Parathyroid adenoma (tissue), 2 donors: ENCODE results near the gene CARM1.

Experiments
- H2AFZ ChIP-seq: fragments of 300-600 bp; sonication (generic); one replicate; pipeline ENCODE4 v1.7.0; 2017; ENCODE audit warnings: antibody characterized with exemption, mild to moderate bottlenecking
- H3K27ac ChIP-seq: fragments of 300-600 bp; sonication (generic); one replicate; pipeline ENCODE4 v1.7.0; 2017
- H3K27me3 ChIP-seq: fragments of 300-600 bp; sonication (generic); one replicate; pipeline ENCODE4 v1.7.0; 2017; ENCODE audit warnings: low read length; ENCODE audit not compliant: control insufficient read depth, insufficient read depth
- H3K36me3 ChIP-seq: fragments of 300-600 bp; sonication (generic); one replicate; pipeline ENCODE4 v1.7.0; 2017; ENCODE audit warnings: low read length; ENCODE audit not compliant: control insufficient read depth, insufficient read depth
- H3K4me1 ChIP-seq: fragments of 300-600 bp; sonication (generic); one replicate; pipeline ENCODE4 v1.7.0; 2017; ENCODE audit warnings: control low read depth
- H3K4me2 ChIP-seq: fragments of 300-600 bp; sonication (generic); one replicate; pipeline ENCODE4 v1.7.0; 2017; ENCODE audit warnings: low read length
- H3K4me3 ChIP-seq: fragments of 300-600 bp; sonication (generic); one replicate; pipeline ENCODE4 v1.7.0; 2017; ENCODE audit warnings: low read depth, low read length
- H3K79me2 ChIP-seq: fragments of 300-600 bp; sonication (generic); one replicate; pipeline ENCODE4 v1.7.0; 2017; ENCODE audit warnings: control low read depth
- H3K9ac ChIP-seq: fragments of 300-600 bp; sonication (generic); one replicate; pipeline ENCODE4 v1.7.0; 2017; ENCODE audit warnings: mild to moderate bottlenecking
- H3K9me3 ChIP-seq: fragments of 300-600 bp; sonication (generic); one replicate; pipeline ENCODE4 v1.7.0; 2017; ENCODE audit warnings: low read length; ENCODE audit not compliant: control insufficient read depth
- TF ChIP-seq, protein P1 (sequence below): fragments of 300-600 bp; sonication (generic); IDR thresholded peaks from one replicate; pipeline ENCODE4 v1.7.0; 2017; ENCODE audit warnings: antibody characterized with exemption, mild to moderate bottlenecking
- donor health status: primary hyperparathyroidism.

Gene CARM1

DNA sequence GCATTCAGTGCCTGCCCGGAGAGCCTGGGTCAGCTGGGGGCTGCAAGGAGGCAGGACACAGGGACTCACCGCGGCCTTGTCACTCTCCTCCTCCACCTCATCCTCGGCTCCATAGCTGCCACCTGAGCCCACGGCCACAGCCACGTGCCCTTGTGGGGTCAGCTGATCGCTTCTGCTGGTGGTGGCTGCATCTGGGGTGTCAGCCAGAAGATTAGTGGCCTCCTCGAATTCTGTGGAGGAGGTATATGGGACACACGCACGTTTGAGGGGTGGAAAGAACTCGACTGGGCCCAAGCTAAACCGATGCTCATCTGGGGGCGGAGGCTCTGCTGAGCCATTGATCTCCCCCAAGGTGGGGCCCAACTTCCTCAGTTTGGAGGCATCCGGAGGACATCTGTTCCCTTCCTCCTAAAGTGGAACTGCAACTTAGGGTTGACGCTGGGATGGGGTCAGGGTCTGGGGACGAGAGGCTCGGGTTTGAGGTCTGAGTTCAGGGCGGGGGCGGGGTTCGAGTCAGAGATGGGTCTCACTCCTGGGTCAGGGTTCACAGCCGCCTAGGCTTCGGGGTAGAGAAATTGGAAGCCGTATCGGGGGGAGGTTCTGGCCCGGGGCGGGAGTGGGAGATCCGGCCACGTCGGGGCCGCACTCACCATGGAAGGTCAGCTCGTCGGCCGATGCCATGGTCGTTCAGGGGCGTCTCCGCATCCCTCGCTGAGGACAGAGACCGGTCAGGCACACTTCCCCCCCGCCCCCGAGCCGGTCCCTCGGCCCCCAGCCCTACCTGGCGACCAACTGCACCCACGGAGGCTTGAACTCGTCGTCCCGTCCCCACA is 56.6 kb downstream of the CARM1 start:
- TF ChIP-seq, protein P1, sequence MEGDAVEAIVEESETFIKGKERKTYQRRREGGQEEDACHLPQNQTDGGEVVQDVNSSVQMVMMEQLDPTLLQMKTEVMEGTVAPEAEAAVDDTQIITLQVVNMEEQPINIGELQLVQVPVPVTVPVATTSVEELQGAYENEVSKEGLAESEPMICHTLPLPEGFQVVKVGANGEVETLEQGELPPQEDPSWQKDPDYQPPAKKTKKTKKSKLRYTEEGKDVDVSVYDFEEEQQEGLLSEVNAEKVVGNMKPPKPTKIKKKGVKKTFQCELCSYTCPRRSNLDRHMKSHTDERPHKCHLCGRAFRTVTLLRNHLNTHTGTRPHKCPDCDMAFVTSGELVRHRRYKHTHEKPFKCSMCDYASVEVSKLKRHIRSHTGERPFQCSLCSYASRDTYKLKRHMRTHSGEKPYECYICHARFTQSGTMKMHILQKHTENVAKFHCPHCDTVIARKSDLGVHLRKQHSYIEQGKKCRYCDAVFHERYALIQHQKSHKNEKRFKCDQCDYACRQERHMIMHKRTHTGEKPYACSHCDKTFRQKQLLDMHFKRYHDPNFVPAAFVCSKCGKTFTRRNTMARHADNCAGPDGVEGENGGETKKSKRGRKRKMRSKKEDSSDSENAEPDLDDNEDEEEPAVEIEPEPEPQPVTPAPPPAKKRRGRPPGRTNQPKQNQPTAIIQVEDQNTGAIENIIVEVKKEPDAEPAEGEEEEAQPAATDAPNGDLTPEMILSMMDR = no peak
- Histone ChIP-seq H3K4me3 (peak overlapping the region; percentile 88), H3K9me3 (no peaks in the 10 kb centered on the region), H3K36me3 (no peaks in the 10 kb centered on the region), H3K79me2 (peaks cover 23% of the 10 kb centered on the region), H3K27me3 (no peaks in the 10 kb centered on the region), H3K4me2 (peak overlapping the region; percentile 64), H3K4me1 (peaks cover 4% of the 10 kb centered on the region), H3K27ac (peak overlapping the region; percentile 52), H2AFZ (peak overlapping the region; percentile 14), H3K9ac (peak overlapping the region; percentile 3)

DNA sequence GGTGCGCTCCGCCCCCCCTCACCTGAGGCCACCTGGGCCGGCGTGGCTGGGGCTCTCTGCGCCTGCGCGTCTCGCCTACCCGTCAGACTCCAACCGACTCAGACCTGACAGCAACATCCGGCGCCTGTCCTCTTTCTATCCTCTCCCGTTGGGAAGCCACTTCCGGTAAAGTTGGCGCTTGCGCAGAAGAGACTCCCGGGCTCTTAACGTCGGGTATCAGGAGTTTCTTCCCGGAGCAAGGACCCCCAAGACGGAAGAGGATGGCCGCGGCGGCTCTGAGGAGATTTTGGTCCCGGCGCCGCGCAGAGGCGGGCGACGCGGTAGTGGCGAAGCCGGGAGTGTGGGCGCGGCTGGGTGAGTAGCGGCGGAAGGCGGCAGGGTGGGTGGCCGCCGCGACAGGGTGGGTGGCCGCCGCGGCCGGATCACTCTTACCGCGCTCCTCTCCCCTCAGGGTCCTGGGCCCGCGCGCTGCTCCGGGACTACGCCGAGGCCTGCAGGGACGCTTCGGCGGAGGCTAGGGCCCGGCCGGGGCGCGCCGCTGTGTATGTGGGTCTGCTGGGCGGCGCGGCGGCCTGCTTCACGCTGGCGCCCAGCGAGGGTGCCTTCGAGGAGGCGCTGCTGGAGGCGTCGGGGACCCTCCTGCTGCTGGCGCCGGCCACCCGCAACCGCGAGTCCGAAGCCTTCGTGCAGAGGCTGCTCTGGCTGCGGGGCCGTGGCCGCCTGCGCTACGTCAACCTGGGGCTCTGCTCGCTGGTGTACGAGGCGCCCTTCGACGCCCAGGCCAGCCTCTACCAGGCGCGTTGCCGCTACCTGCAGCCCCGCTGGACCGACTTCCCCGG is 57.4 kb downstream of the CARM1 start, which contains the start of the genes TIMM29 and YIPF2:
TIMM29 (plus strand) TSS at position 249 of the 839 bp plus-strand sequence; CDS start at position 261, 12 bp downstream.
YIPF2 (minus strand) TSS at position 77 of the 839 bp plus-strand sequence. CDS start 229 bp downstream, outside the sequence.
- peak within 1 kb of the TSS; percentile 52 for H3K27ac ChIP-seq
- no peaks in the 10 kb centered on the region for H3K36me3 ChIP-seq

DNA sequence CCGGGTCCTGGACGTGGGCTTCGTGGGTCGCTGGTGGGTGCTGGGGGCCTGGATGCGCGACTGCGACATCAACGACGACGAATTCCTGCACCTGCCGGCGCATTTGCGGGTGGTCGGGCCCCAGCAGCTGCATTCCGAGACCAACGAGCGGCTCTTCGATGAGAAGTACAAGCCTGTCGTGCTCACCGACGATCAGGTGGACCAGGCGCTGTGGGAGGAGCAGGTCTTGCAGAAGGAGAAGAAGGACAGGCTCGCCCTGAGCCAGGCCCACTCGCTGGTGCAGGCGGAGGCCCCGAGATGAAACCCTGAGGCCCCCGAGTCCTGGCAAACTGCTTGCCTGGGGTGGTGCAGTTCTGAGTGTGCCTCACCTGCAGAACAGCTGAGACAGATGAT is 58.0 kb downstream of the CARM1 start:
- Histone ChIP-seq H3K27ac (peak overlapping the region; percentile 52), H3K27me3 (no peaks in the 10 kb centered on the region), H3K9me3 (no peaks in the 10 kb centered on the region), H3K4me1 (peaks cover 4% of the 10 kb centered on the region), H2AFZ (peak overlapping the region; percentile 14), H3K79me2 (peaks cover 32% of the 10 kb centered on the region), H3K9ac (peak overlapping the region; percentile 91), H3K4me2 (peak overlapping the region; percentile 64), H3K4me3 (peak overlapping the region; percentile 88), H3K36me3 (no peaks in the 10 kb centered on the region)
- TF ChIP-seq, protein P1 = no peak

More for the DNA sequence above, 57.4 kb downstream of the CARM1 start, which contains the start of the genes TIMM29 and YIPF2:
- peak within 1 kb of the TSS; percentile 64 for H3K4me2 ChIP-seq
- TF ChIP-seq, protein P1 = no peak
- H3K9ac ChIP-seq = peak within 1 kb of the TSS; percentile 91
- no peaks in the 10 kb centered on the region for H3K9me3 ChIP-seq
- H2AFZ ChIP-seq = peak within 1 kb of the TSS; percentile 14
- H3K79me2 ChIP-seq = peaks cover 32% of the 10 kb centered on the region
- H3K4me1 ChIP-seq = peaks cover 4% of the 10 kb centered on the region
- no peaks in the 10 kb centered on the region for H3K27me3 ChIP-seq
- H3K4me3 ChIP-seq = peak within 1 kb of the TSS; percentile 88

DNA sequence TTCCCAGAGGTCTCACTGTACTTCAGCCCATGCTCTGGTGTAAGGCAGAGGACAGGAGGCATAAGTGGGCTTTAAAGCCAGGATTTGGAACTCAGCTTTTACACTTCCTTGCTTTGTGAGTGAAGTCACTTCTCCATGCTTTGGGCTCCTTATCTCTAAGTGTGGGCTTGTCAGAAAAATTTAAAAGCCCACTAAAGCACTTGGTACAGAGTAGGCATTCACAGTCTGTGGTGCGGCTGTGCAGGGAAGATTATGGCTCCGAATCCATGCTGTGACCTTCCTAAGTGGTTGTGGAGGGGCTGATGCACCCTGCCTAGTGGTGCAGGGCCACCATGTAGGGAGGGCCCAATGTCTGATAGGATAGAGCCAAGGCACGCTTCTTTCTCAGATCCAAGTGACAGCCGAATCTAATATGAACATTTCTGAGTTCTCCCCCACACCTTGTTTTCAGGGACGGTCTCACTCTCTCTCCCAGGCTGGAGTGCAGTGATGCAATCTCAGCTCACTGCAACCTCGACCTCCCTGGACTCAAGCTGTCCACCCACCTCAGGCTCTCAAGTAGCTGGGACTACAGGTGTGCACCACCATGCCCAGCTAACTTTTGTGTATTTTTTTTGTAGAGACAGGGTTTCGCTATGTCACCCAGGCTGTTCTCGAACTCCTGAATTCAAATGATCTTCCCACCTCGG is 64.2 kb downstream of the CARM1 start:
- Histone ChIP-seq H3K27ac (no peak overlapping the region), H3K4me3 (no peak overlapping the region), H3K4me1 (no peaks in the 10 kb centered on the region), H2AFZ (no peak overlapping the region), H3K4me2 (no peak overlapping the region), H3K27me3 (no peaks in the 10 kb centered on the region), H3K36me3 (no peaks in the 10 kb centered on the region), H3K9me3 (no peaks in the 10 kb centered on the region), H3K9ac (no peak overlapping the region), H3K79me2 (peaks cover 46% of the 10 kb centered on the region)
- TF ChIP-seq, protein P1 = no peak
